ENCODE measurements around the gene NR6A1. TPM values are rescaled to one million over a fixed set of nuclear protein-coding genes. Genes with fewer than 3 reads are reported as not detected.

The NR6A1 gene
- total RNA-seq, 1 experiment from 2014 or later: 99.3 TPM

- H4K8ac ChIP-seq (replicated peaks; ENCODE audit: insufficient read length, low read depth, low read length): no peak overlapping the region
- no peak overlapping the region for H3K27ac ChIP-seq (ENCODE audit: insufficient read length, low read depth, low read length)
- Mint-ChIP-seq H3K9me3 (no peaks in the 10 kb centered on the region), H3K27me3 (ENCODE audit: low read depth) (no peaks in the 10 kb centered on the region), H3K4me1 (peaks cover 3 to 7% of the 10 kb centered on the region in 2 experiments; a peak in 3 of 4 replicates), H3K4me3 (no peak overlapping the region), H3K36me3 (ENCODE audit: insufficient read depth in 1 of 3, low read depth in 3 of 3) (peaks cover 0 to 7% (median 2%) of the 10 kb centered on the region in 3 experiments; a peak in 4 of 7 replicates), H3K27ac (no peak overlapping the region; a peak in 1 of 7 replicates)
- no peak overlapping the region for H3K23ac ChIP-seq (ENCODE audit: insufficient read length, low read depth, low read length)
- H2BK120ac ChIP-seq (ENCODE audit: low read depth, low read length, poor library complexity, severe bottlenecking): no peak overlapping the region
- TF ChIP-seq CTCF (conservative IDR thresholded peaks at IDR 0.05): no peak
- no peak overlapping the region for H3K4me2 ChIP-seq (ENCODE audit: insufficient read depth, insufficient read length, low read length)
- no peak overlapping the region for H3K4ac ChIP-seq (ENCODE audit: low read depth, low read length)
- no peak overlapping the region for H2BK12ac ChIP-seq (ENCODE audit: insufficient read length, low read depth, low read length)
- H2AK5ac ChIP-seq (ENCODE audit: insufficient read length, low read length): no peak overlapping the region
- no peak overlapping the region for H3K18ac ChIP-seq (ENCODE audit: insufficient read length, low read depth, low read length)
- H4K20me1 ChIP-seq (ENCODE audit: control insufficient read depth, insufficient read depth, insufficient read length): no peaks in the 10 kb centered on the region
- H2BK5ac ChIP-seq (ENCODE audit: insufficient read length, low read length): no peak overlapping the region
- H4K5ac ChIP-seq (ENCODE audit: insufficient read length, low read depth, low read length): no peak overlapping the region
- no peaks in the 10 kb centered on the region for H3K9me3 ChIP-seq (ENCODE audit: control insufficient read depth, low read depth, low read length)
- H2BK20ac ChIP-seq (ENCODE audit: low read depth, low read length, poor library complexity, severe bottlenecking): no peak overlapping the region
- peaks cover 3% of the 10 kb centered on the region for H3K79me1 ChIP-seq (ENCODE audit: insufficient read depth, low read depth, low read length, poor library complexity, severe bottlenecking)
- no peaks in the 10 kb centered on the region for H3K23me2 ChIP-seq (ENCODE audit: insufficient read length, low read depth, low read length, poor library complexity, severe bottlenecking)
- DNase-seq: no peak
- no peak overlapping the region for H3K14ac ChIP-seq (ENCODE audit: insufficient read depth, low read length)
- H4K91ac ChIP-seq (ENCODE audit: insufficient read length, low read depth, low read length): no peak overlapping the region
- H3K9ac ChIP-seq (ENCODE audit: extremely low read depth, insufficient read length, low read length): no peak overlapping the region
- H3T11ph ChIP-seq (ENCODE audit: low read length): no peak overlapping the region
- no peaks in the 10 kb centered on the region for H3K27me3 ChIP-seq (ENCODE audit: insufficient read depth, low read length)
- no peak overlapping the region for H3K56ac ChIP-seq (ENCODE audit: insufficient read length, low read depth, low read length)
- no peaks in the 10 kb centered on the region; the same call in 1 of the 2 replicates for H3K79me2 ChIP-seq (ENCODE audit: insufficient read depth, low read length)
- H2AFZ ChIP-seq (ENCODE audit: low read length): no peak overlapping the region
- H3K4me1 ChIP-seq (ENCODE audit: insufficient read depth, low read length): no peaks in the 10 kb centered on the region
- no peak overlapping the region for H2BK15ac ChIP-seq (ENCODE audit: low read depth, low read length)
- WGBS (ENCODE audit: extremely low coverage, insufficient read length, low lambda C conversion rate): no CpG with 5 or more reads among the region's 5 CpGs
Observed at GRCh38 chr9:124635285-124635684, 135.8 kb downstream of the NR6A1 start.

All from H9 (cell line).